GM18505 (cell line): ENCODE data around the gene MRTO4.
"Not testable (repeated sequence)": the region's sequence is repeated elsewhere in the genome, so short reads cannot be mapped to it uniquely, and the experiment has no call there.

Experiments
- ATAC-seq: cut with Tn5 transposase; IDR thresholded peaks from one replicate; pipeline ENCODE4 v1.9.1; 2021; ENCODE audit not compliant: unreplicated experiment
- POLR2A ChIP-seq: IDR thresholded peaks from 4 replicates; pipeline ENCODE4 v1.6.1; 2011; ENCODE audit warnings: borderline replicate concordance; ENCODE audit not compliant: insufficient read depth, insufficient read length; ENCODE audit errors: extremely low read depth

MRTO4 gene

GRCh38 chr1:19239876-19240275 is 11.7 kb upstream of the MRTO4 start:
- no peak for ATAC-seq
- no peak for TF ChIP-seq POLR2A

GRCh38 chr1:19240673-19241538 is 10.7 kb upstream of the MRTO4 start:
- ATAC-seq: no peak

GRCh38 chr1:19250629-19251304 is 838 bp upstream of the MRTO4 start:
- TF ChIP-seq POLR2A: no peak
- ATAC-seq: no peak

More at GRCh38 chr1:19240673-19241538, 10.7 kb upstream of the MRTO4 start:
- TF ChIP-seq POLR2A: no peak

- ATAC-seq: no peak
- TF ChIP-seq POLR2A: no peak
Measured at GRCh38 chr1:19254416-19254815, 2.8 kb downstream of the MRTO4 start.

- ATAC-seq: no peak
- no peak for TF ChIP-seq POLR2A
Measured at GRCh38 chr1:19255288-19255687, 3.7 kb downstream of the MRTO4 start.

GRCh38 chr1:19256301-19256700 is 4.7 kb downstream of the MRTO4 start:
- not testable (repeated sequence) for ATAC-seq

- ATAC-seq: no peak
- no peak for TF ChIP-seq POLR2A
Measured at GRCh38 chr1:19257178-19257914, 5.7 kb downstream of the MRTO4 start.

GRCh38 chr1:19258353-19258752 is 6.7 kb downstream of the MRTO4 start:
- TF ChIP-seq POLR2A: no peak
- no peak for ATAC-seq

GRCh38 chr1:19260211-19261138 is 8.9 kb downstream of the MRTO4 start:
- no peak for TF ChIP-seq POLR2A
- ATAC-seq: no peak

- no peak for TF ChIP-seq POLR2A
- ATAC-seq: no peak
Measured at GRCh38 chr1:19262047-19262446, 10.4 kb downstream of the MRTO4 start.

- TF ChIP-seq POLR2A: no peak
- ATAC-seq: no peak
Measured at GRCh38 chr1:19262744-19263143, 11.1 kb downstream of the MRTO4 start.

GRCh38 chr1:19268445-19268844 is 16.8 kb downstream of the MRTO4 start:
- no peak for ATAC-seq

GRCh38 chr1:19269427-19270342 is 18.1 kb downstream of the MRTO4 start:
- ATAC-seq: not testable (repeated sequence)

More at GRCh38 chr1:19268445-19268844, 16.8 kb downstream of the MRTO4 start:
- no peak for TF ChIP-seq POLR2A

- ATAC-seq: not testable (repeated sequence)
Measured at GRCh38 chr1:19270343-19270730, 18.7 kb downstream of the MRTO4 start.
